Lung (tissue), 12 donors: Measurements from ENCODE around the gene EZH1. TPM values are rescaled to one million over a fixed set of nuclear protein-coding genes. Genes with fewer than 3 reads are reported as not detected.
A peak's percentile ranks its signal among the peaks of the same experiment; 100 is the strongest.

Experiments
- ATAC-seq: fragments of 200-7000 bp; cut with Tn5 transposase; one replicate; pipeline ENCODE4 v1.9.1; 2020; ENCODE audit warnings: moderate number of reproducible peaks; ENCODE audit not compliant: insufficient read depth, low FRiP score
- DNase-seq, 3 donors: peaks; one replicate each; pipeline ENCODE4 v3.0.0-alpha.2; 2013 to 2017
- H3K27ac ChIP-seq, 2 donors: one replicate each; pipeline ENCODE4 v1.5.1; 2013; ENCODE audit warnings: mild to moderate bottlenecking in 2 of 2, moderate library complexity in 2 of 2, control low read depth in 1 of 2, inconsistent platforms in 1 of 2, low read depth in 1 of 2, low read length in 1 of 2
- H3K27me3 ChIP-seq, 3 donors: one replicate each; pipeline ENCODE4 v1.5.1; 2013; ENCODE audit warnings: low read length in 2 of 3; ENCODE audit not compliant: control insufficient read depth in 3 of 3, insufficient read depth in 3 of 3
- H3K36me3 ChIP-seq, 4 donors: one replicate each; pipeline ENCODE4 v1.5.1; 2013; ENCODE audit warnings: low read length in 4 of 4, mild to moderate bottlenecking in 1 of 4, moderate library complexity in 1 of 4; ENCODE audit not compliant: control insufficient read depth in 4 of 4, insufficient read depth in 4 of 4
- H3K4me1 ChIP-seq, 5 donors: one replicate each; pipeline ENCODE4 v1.5.1; 2013; ENCODE audit warnings: low read length in 5 of 5, mild to moderate bottlenecking in 2 of 5, moderate library complexity in 1 of 5; ENCODE audit not compliant: control insufficient read depth in 5 of 5, insufficient read depth in 5 of 5
- H3K4me3 ChIP-seq: one replicate; pipeline ENCODE4 v1.5.1; 2013; ENCODE audit warnings: mild to moderate bottlenecking, control low read depth, moderate library complexity
- H3K9ac ChIP-seq, 2 donors: one replicate each; pipeline ENCODE4 v1.5.1; 2013; ENCODE audit warnings: low read length in 2 of 2, control low read depth in 1 of 2; ENCODE audit not compliant: insufficient read depth in 1 of 2
- H3K9me3 ChIP-seq, 4 donors: one replicate each; pipeline ENCODE4 v1.5.1; 2013; ENCODE audit warnings: low read length in 3 of 4, mild to moderate bottlenecking in 1 of 4, moderate library complexity in 1 of 4; ENCODE audit not compliant: control insufficient read depth in 4 of 4, insufficient read depth in 3 of 4
- WGBS, 2 donors: extraction: QIAGEN DNeasy Blood & Tissue Kit; methylation state at CpG; one replicate each; pipeline ENCODE4 v1.1.7; 2013; 5-methylcytosine and 5-hydroxymethylcytosine counted together
- polyA plus RNA-seq, 2 donors: library from polyadenylated mRNA; stranded (reverse); fragments of 200-250 nt; gene quantifications; one replicate each; pipeline ENCODE4 v1.2.1, GENCODE V29; 2013
- total RNA-seq, 2 donors: library from RNA; depleted of rRNA in 1 of 2; stranded (reverse); fragments of >200 nt in 1 of 2; gene quantifications; one replicate each; pipeline ENCODE4 v1.2.1, GENCODE V29; 2014 to 2021
- TF ChIP-seq, protein P1 (sequence below): IDR thresholded peaks from 2 replicates; pipeline ENCODE4 v1.5.1; 2012; ENCODE audit warnings: mild to moderate bottlenecking; ENCODE audit errors: control extremely low read depth, extremely low read depth
- donor health status: control.
- donor health status: control.
- donor health status: Bipolar disorder and iron deficiency.
- donor health status: healthy.
- donor health status: DM: yes; HTN: yes; CAD: no.

EZH1 gene
- total and polyA plus RNA-seq, 4 donors = 20.7 to 53.2 (median 27.4) TPM

- DNase-seq = peak; percentile 80 to 83 (median 80)
- 8 to 10% methylated on average over 21 to 22 of the region's 22 CpGs for WGBS, 2 donors
Measured at GRCh38 chr17:42681976-42682721, 62.7 kb downstream of the EZH1 start, which contains the start of gene CNTNAP1. TSS of gene CNTNAP1 (plus strand) at chr17:42682531. CDS start at chr17:42682830, 299 bp downstream.

DNA sequence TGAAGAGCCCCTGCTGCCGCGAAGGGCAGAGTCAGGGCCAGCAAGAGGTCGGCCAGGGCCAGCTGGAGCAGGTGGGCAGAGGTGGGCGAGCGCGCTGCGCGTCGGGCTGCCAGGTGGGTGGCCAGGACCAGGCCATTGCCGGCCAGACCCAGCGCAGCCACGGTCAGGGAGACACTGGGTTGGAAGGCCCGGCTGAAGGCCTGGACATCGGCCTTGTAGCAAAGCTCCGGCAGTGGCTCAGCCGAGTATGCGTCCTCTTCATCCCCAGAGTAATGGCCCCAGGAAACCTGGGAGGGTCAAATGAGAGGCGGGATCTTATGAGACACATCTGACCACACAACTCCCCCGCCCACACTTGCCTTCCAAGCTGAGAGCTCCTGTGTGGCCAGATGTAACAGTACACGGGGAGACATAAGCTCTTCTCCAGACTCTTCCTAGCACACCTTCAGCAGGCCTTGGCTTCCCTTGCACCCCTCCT, 64.5 kb downstream of the EZH1 start:
- Histone ChIP-seq H3K9me3 (no peaks in the 10 kb centered on the region), H3K4me1 (peaks cover 6 to 63% (median 19%) of the 10 kb centered on the region in 5 donors), H3K27ac (peak overlapping the region; percentile 88 to 97), H3K36me3 (no peaks in the 10 kb centered on the region), H3K4me3 (no peak overlapping the region), H3K9ac (no peak overlapping the region), H3K27me3 (peaks cover 0 to 35% (median 17%) of the 10 kb centered on the region in 3 donors)
- DNase-seq (no peak), ATAC-seq (no peak)
- TF ChIP-seq, protein P1, sequence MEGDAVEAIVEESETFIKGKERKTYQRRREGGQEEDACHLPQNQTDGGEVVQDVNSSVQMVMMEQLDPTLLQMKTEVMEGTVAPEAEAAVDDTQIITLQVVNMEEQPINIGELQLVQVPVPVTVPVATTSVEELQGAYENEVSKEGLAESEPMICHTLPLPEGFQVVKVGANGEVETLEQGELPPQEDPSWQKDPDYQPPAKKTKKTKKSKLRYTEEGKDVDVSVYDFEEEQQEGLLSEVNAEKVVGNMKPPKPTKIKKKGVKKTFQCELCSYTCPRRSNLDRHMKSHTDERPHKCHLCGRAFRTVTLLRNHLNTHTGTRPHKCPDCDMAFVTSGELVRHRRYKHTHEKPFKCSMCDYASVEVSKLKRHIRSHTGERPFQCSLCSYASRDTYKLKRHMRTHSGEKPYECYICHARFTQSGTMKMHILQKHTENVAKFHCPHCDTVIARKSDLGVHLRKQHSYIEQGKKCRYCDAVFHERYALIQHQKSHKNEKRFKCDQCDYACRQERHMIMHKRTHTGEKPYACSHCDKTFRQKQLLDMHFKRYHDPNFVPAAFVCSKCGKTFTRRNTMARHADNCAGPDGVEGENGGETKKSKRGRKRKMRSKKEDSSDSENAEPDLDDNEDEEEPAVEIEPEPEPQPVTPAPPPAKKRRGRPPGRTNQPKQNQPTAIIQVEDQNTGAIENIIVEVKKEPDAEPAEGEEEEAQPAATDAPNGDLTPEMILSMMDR = no peak
- WGBS, 2 donors = 70 to 75% methylated on average over 20 of the region's 20 CpGs

More at GRCh38 chr17:42681976-42682721, 62.7 kb downstream of the EZH1 start, which contains the start of gene CNTNAP1:
- Histone ChIP-seq H3K27ac (no peak within 1 kb of the TSS), H3K27me3 (peaks cover 0 to 52% (median 31%) of the 10 kb centered on the region in 3 donors), H3K9ac (peak within 1 kb of the TSS in 1 of 2 donors; percentile 38), H3K4me1 (peaks cover 6 to 59% (median 19%) of the 10 kb centered on the region in 5 donors), H3K9me3 (no peaks in the 10 kb centered on the region), H3K36me3 (no peaks in the 10 kb centered on the region), H3K4me3 (peak within 1 kb of the TSS; percentile 33)
- TF ChIP-seq, protein P1 = no peak
- ATAC-seq = no peak

GRCh38 chr17:42679492-42680330, 65.1 kb downstream of the EZH1 start:
- peaks cover 7 to 57% (median 22%) of the 10 kb centered on the region in 5 donors for H3K4me1 ChIP-seq
- H3K27ac ChIP-seq = peak overlapping the region; percentile 88 to 97
- H3K27me3 ChIP-seq = peaks cover 0 to 29% (median 13%) of the 10 kb centered on the region in 3 donors
- H3K9me3 ChIP-seq = no peaks in the 10 kb centered on the region
- DNase-seq (peak; percentile 84 to 90 (median 88)), ATAC-seq (peak; percentile 33)
- peak overlapping the region; percentile 29 for H3K4me3 ChIP-seq
- TF ChIP-seq, protein P1 = peak; percentile 76
- 3 to 4% methylated on average over 75 to 78 of the region's 78 CpGs for WGBS, 2 donors
- peak overlapping the region; percentile 25 to 49 for H3K9ac ChIP-seq
- H3K36me3 ChIP-seq = no peaks in the 10 kb centered on the region
